GM18505 (cell line): ENCODE results near the gene RNF31.

Source experiments
- ATAC-seq: cut with Tn5 transposase; IDR thresholded peaks from one replicate; pipeline ENCODE4 v1.9.1; 2021; ENCODE audit not compliant: unreplicated experiment
- POLR2A ChIP-seq: IDR thresholded peaks from 4 replicates; pipeline ENCODE4 v1.6.1; 2011; ENCODE audit warnings: borderline replicate concordance; ENCODE audit not compliant: insufficient read depth, insufficient read length; ENCODE audit errors: extremely low read depth

The RNF31 gene

GRCh38 chr14:24136684-24137528 is 10.4 kb upstream of the RNF31 start:
- ATAC-seq: no peak
- TF ChIP-seq POLR2A: no peak

GRCh38 chr14:24137529-24138395 is 9.5 kb upstream of the RNF31 start:
- no peak for ATAC-seq
- TF ChIP-seq POLR2A: no peak

- no peak for TF ChIP-seq POLR2A
- ATAC-seq: no peak
Measured at GRCh38 chr14:24138396-24139271, 8.7 kb upstream of the RNF31 start.

GRCh38 chr14:24139272-24139934 is 7.9 kb upstream of the RNF31 start:
- no peak for ATAC-seq
- no peak for TF ChIP-seq POLR2A

GRCh38 chr14:24141097-24141880 is 6.0 kb upstream of the RNF31 start, which contains the start of gene EMC9:
EMC9 (minus strand) TSS chr14:24141591; CDS start chr14:24141304, 287 bp downstream.
- TF ChIP-seq POLR2A: peak; percentile 97
- peak; percentile 83 for ATAC-seq

GRCh38 chr14:24143511-24143910 is 3.8 kb upstream of the RNF31 start:
- ATAC-seq: no peak
- TF ChIP-seq POLR2A: no peak

GRCh38 chr14:24144451-24144850 is 2.8 kb upstream of the RNF31 start:
- no peak for ATAC-seq
- TF ChIP-seq POLR2A: no peak

- TF ChIP-seq POLR2A: no peak
- no peak for ATAC-seq
Measured at GRCh38 chr14:24145219-24145618, 2.1 kb upstream of the RNF31 start.

GRCh38 chr14:24145690-24146452 is 1.4 kb upstream of the RNF31 start:
- no peak for ATAC-seq
- no peak for TF ChIP-seq POLR2A

- TF ChIP-seq POLR2A: peak; percentile 66
- ATAC-seq: peak; percentile 61
Measured at GRCh38 chr14:24146453-24146977, 783 bp upstream of the RNF31 start, which contains the start of gene PSME2. PSME2 (minus strand) TSS chr14:24146610; CDS start chr14:24146581, 29 bp downstream.

GRCh38 chr14:24147761-24148428 is 597 bp downstream of the RNF31 start:
- TF ChIP-seq POLR2A: peak; percentile 31
- ATAC-seq: no peak
